K562 (cell line): Measurements from ENCODE around the gene KRTAP4-11. TPM values are rescaled to one million over a fixed set of nuclear protein-coding genes. Genes with fewer than 3 reads are reported as not detected.

Experiments
- ATAC-seq: fragments of 200-7000 bp; cut with Tn5 transposase; 3 replicates; pipeline ENCODE4 v1.9.1; 2020; ENCODE audit warnings: moderate library complexity
- BruUV-seq: library from RNA; stranded (reverse); fragments of 400-500 nt; replicated peaks from 2 replicates; lab custom pipeline; 2021; lab: Mats Ljungman, UMichigan
- CTCF ChIA-PET: fragments of 300-600 bp; formaldehyde crosslinking; extraction: SDS; loops from one replicate; lab custom pipeline; 2021; ENCODE audit warnings: low intra/inter-chr PET ratio; lab: Yijun Ruan, JAX
- POLR2A ChIA-PET: fragments of 300-600, 350-650 bp; sonication (Branson Sonifier 250); formaldehyde crosslinking; extraction: SDS; loops from one replicate; lab custom pipeline; 2021; ENCODE audit warnings: antibody characterized with exemption, inconsistent platforms; lab: Yijun Ruan, JAX
- DNase-seq, 4 experiments: peaks; one replicate each; pipeline versions ENCODE4 v3.0.0 to v3.0.0-alpha.2; 2011 to 2018; ENCODE audit warnings: low spot score in 3 of 4, mixed read lengths in 3 of 4; ENCODE audit errors: extremely low read depth in 1 of 4
- FAIRE-seq: peaks from 2 replicates; lab custom pipeline; 2011; peaks lifted over from hg19 to GRCh38; lab: Jason Lieb, UNC
- H2AFZ ChIP-seq: 2 replicates; pipeline ENCODE4 v1.6.0; 2011; ENCODE audit warnings: low read depth, low read length, control low read depth, inconsistent platforms
- H3K27ac ChIP-seq: fragments of 200-600 bp; 3 replicates; pipeline ENCODE4 v1.8.0; 2011; ENCODE audit warnings: low read depth, mild to moderate bottlenecking, control low read depth, inconsistent platforms, low read length, moderate library complexity, mixed read lengths; ENCODE audit errors: extremely low read depth
- H3K27me3 ChIP-seq, 2 experiments: fragments of 300-600 bp in 1 of 2; 2 replicates in 1 of 2; 3 replicates in 1 of 2; pipeline versions ENCODE4 v1.6.0 to v1.8.0; 2011; ENCODE audit warnings: inconsistent platforms in 2 of 2, low read length in 2 of 2, mild to moderate bottlenecking in 1 of 2, mixed read lengths in 1 of 2, moderate library complexity in 1 of 2; ENCODE audit not compliant: control insufficient read depth in 2 of 2, insufficient read depth in 2 of 2
- H3K36me3 ChIP-seq: fragments of 300-600 bp; 3 replicates; pipeline ENCODE4 v1.8.0; 2011; ENCODE audit warnings: mild to moderate bottlenecking, low read length, inconsistent platforms; ENCODE audit not compliant: control insufficient read depth, insufficient read depth
- H3K4me1 ChIP-seq, 2 experiments: fragments of 200-600 bp in 1 of 2; replicated peaks in 1 of 2; 2 replicates in 1 of 2; 3 replicates in 1 of 2; pipeline versions ENCODE4 v1.5.1 to v1.8.0; 2011; ENCODE audit warnings: inconsistent platforms in 2 of 2, low read length in 2 of 2, mild to moderate bottlenecking in 1 of 2, mixed read lengths in 1 of 2, moderate library complexity in 1 of 2; ENCODE audit not compliant: control insufficient read depth in 2 of 2, insufficient read depth in 2 of 2
- H3K4me2 ChIP-seq: 2 replicates; pipeline ENCODE4 v1.6.1; 2011; ENCODE audit warnings: low read length, control low read depth, inconsistent platforms, mixed read lengths; ENCODE audit not compliant: insufficient read depth
- H3K4me3 ChIP-seq: fragments of 200-600 bp; sonication (generic), shearing (Covaris generic); 2 replicates; pipeline ENCODE4 v1.5.1; 2016; ENCODE audit warnings: control low read depth, inconsistent platforms
- H3K79me2 ChIP-seq: fragments of 200-600 bp; 3 replicates; pipeline ENCODE4 v1.8.0; 2011; ENCODE audit warnings: low read length, inconsistent platforms; ENCODE audit not compliant: control insufficient read depth, insufficient read depth
- H3K9ac ChIP-seq, 2 experiments: 2 replicates each; pipeline versions ENCODE4 v1.6.0 to v1.6.1; 2011; ENCODE audit warnings: low read depth in 2 of 2, low read length in 2 of 2, control low read depth in 1 of 2, inconsistent platforms in 1 of 2, mild to moderate bottlenecking in 1 of 2, mixed read lengths in 1 of 2; ENCODE audit not compliant: insufficient read depth in 1 of 2
- H3K9me1 ChIP-seq: one replicate; pipeline ENCODE4 v1.6.0; 2011; ENCODE audit warnings: inconsistent platforms, mild to moderate bottlenecking, low read length, moderate library complexity; ENCODE audit not compliant: control insufficient read depth, insufficient read depth
- H3K9me3 ChIP-seq: replicated peaks from 2 replicates; pipeline ENCODE4 v1.5.1; 2011; ENCODE audit warnings: low read depth, low read length, inconsistent platforms; ENCODE audit not compliant: control insufficient read depth, insufficient read depth
- H4K20me1 ChIP-seq: replicated peaks from 2 replicates; pipeline ENCODE4 v1.6.1; 2011; ENCODE audit warnings: low read length, inconsistent platforms, mixed read lengths; ENCODE audit not compliant: control insufficient read depth, insufficient read depth
- ARNT ChIP-seq, 2 experiments: fragments of 450-650 bp; IDR thresholded peaks; 2 replicates each; pipeline ENCODE4 v1.6.1; 2016; ENCODE audit warnings: mild to moderate bottlenecking in 1 of 2
- E4F1 ChIP-seq: fragments of 250-450 bp; sonication (Bioruptor Pico); IDR thresholded peaks from 2 replicates; pipeline ENCODE4 v1.5.0; 2021; ENCODE audit warnings: mild to moderate bottlenecking, borderline replicate concordance
- FOXJ2 ChIP-seq: fragments of 200-800 bp; sonication (Bioruptor generic); IDR thresholded peaks from 2 replicates; pipeline ENCODE4 v1.6.1; 2016; ENCODE audit warnings: missing genetic modification characterization, missing compliant biosample characterization
- FUS ChIP-seq: fragments of 200-400 bp; formaldehyde crosslinking; optimal IDR thresholded peaks from 2 replicates; pipeline ENCODE3; 2017; ENCODE audit warnings: low read depth, low read length
- GABPB2 ChIP-seq: fragments of 250-450 bp; sonication (Bioruptor Pico); conservative IDR thresholded peaks from 2 replicates; pipeline ENCODE4 v1.5.1; 2021; ENCODE audit warnings: mild to moderate bottlenecking
- KDM2B ChIP-seq: fragments of 250-450 bp; sonication (Bioruptor Pico); IDR thresholded peaks from 2 replicates; pipeline ENCODE4 v1.8.0; 2021; ENCODE audit warnings: mild to moderate bottlenecking, moderate library complexity
- LCOR ChIP-seq: sonication (generic); formaldehyde crosslinking; IDR thresholded peaks from 2 replicates; pipeline ENCODE4 v1.8.0; 2022; ENCODE audit warnings: mild to moderate bottlenecking, missing genetic modification reagents
- NR4A1 ChIP-seq, 2 experiments: fragments of 250-450 bp in 1 of 2; fragments of 450-650 bp in 1 of 2; sonication (Bioruptor Pico) in 1 of 2; IDR thresholded peaks; 2 replicates each; pipeline versions ENCODE4 v1.4.0 to v1.6.1; 2016 to 2020; ENCODE audit warnings: mild to moderate bottlenecking in 2 of 2, missing compliant biosample characterization in 1 of 2, missing genetic modification characterization in 1 of 2, moderate library complexity in 1 of 2
- RBM34 ChIP-seq: fragments of 200-400 bp; formaldehyde crosslinking; IDR thresholded peaks from 2 replicates; pipeline ENCODE4 v1.6.1; 2018; ENCODE audit warnings: low read length, borderline replicate concordance; ENCODE audit not compliant: insufficient read depth
- SLC30A9 ChIP-seq: fragments of 250-450 bp; sonication (Bioruptor Pico); IDR thresholded peaks from 2 replicates; pipeline ENCODE4 v1.8.0; 2022; ENCODE audit warnings: mild to moderate bottlenecking, moderate library complexity
- XRCC3 ChIP-seq: fragments of 450-650 bp; IDR thresholded peaks from 2 replicates; pipeline ENCODE4 v1.6.1; 2017; ENCODE audit warnings: mild to moderate bottlenecking, moderate library complexity
- ZNF324 ChIP-seq: fragments of 250-450 bp; sonication (Bioruptor Pico); IDR thresholded peaks from 2 replicates; pipeline ENCODE4 v1.4.0; 2020; ENCODE audit warnings: mild to moderate bottlenecking
- WGBS: fragments of 100-300 bp; shearing (Covaris generic); methylation state at CpG from one replicate; pipeline ENCODE4 v1.1.6; 2016; ENCODE audit warnings: low coverage, mixed read lengths; ENCODE audit not compliant: insufficient coverage; ENCODE audit errors: missing lambda C conversion rate; 5-methylcytosine and 5-hydroxymethylcytosine counted together
- in situ Hi-C: fragments of 300-500 bp; cut with MboI; formaldehyde crosslinking; loops from 4 replicates; pipeline ENCODE4 v1.15.0; 2018; ENCODE audit warnings: inconsistent platforms, mixed read lengths
- intact Hi-C: fragments of 100-400 bp; cut with micrococcal nuclease; formaldehyde crosslinking; loops from 2 replicates; pipeline ENCODE4 v1.14.2; 2022
- polyA plus RNA-seq, 8 experiments: library from polyadenylated mRNA; depleted of rRNA in 4 of 8; stranded (reverse) in 5 of 8; unstranded in 3 of 8; fragments of >200 nt; fragmentation: Nextera tagmentation in 2 of 8; fragmentation: Illumina TruSeq in 1 of 8; extraction: Ambion mirVana in 2 of 8; extraction: Trizol in 1 of 8; gene quantifications; 2 replicates each; pipeline versions ENCODE4 v1.2.1 to v1.2.3, GENCODE V29; 2011 to 2014; ENCODE audit warnings: inconsistent platforms in 1 of 8, missing spikeins in 1 of 8
- total RNA-seq, 7 experiments: library from RNA; depleted of rRNA in 6 of 7; stranded (reverse); fragments of >200 nt in 6 of 7; fragmentation: Illumina TruSeq in 2 of 7; extraction: Trizol in 2 of 7; gene quantifications; 2 replicates each; pipeline versions ENCODE4 v1.2.1 to v1.2.3, GENCODE V29; 2011 to 2021; ENCODE audit warnings: low replicate concordance in 1 of 7
- TF ChIP-seq, protein P1 (sequence below): fragments of 250-450 bp; sonication (Bioruptor Pico); IDR thresholded peaks from 2 replicates; pipeline ENCODE4 v1.4.0; 2020; ENCODE audit warnings: borderline replicate concordance
- TF ChIP-seq, protein P2 (sequence below): sonication (generic); formaldehyde crosslinking; IDR thresholded peaks from 2 replicates; pipeline ENCODE4 v1.8.0; 2022; ENCODE audit warnings: missing genetic modification reagents, mild to moderate bottlenecking, borderline replicate concordance
- TF ChIP-seq, protein P3 (sequence below): fragments of 450-650 bp; IDR thresholded peaks from 2 replicates; pipeline ENCODE4 v1.6.1; 2016

Gene KRTAP4-11
- total and polyA plus RNA-seq, 9 of the 15 experiments (the other 6 are each of a cell fraction or from before 2014, with no cell fraction given), result not detected

DNA sequence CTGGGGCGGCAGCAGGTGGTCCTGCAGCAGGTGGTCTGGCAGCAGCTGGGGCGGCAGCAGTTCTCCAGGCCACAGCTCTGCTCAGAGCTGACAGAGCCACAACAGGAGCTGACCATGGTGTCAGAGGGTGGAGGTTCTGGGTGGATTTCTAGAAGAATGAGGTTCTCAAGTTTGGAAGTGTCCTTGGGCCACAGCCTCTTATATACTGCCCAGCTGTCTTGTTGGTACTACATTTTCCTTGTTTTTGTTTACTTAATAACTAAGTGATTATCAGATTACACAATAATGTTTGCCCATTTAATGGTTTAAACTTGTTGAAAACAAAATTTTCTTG lies 31.4 kb upstream of the KRTAP4-11 start, which contains the start of gene KRTAP4-5:
Gene KRTAP4-5, minus strand, starts transcription at position 174 of the 334 bp plus-strand sequence. Its CDS starts 58 bp downstream, at position 116.
- in situ Hi-C loops, result no loop called here
- Histone ChIP-seq H3K27ac (no peak within 1 kb of the TSS), H3K9me3 (no peaks in the 10 kb centered on the region), H3K9me1 (no peaks in the 10 kb centered on the region), H3K36me3 (no peaks in the 10 kb centered on the region), H3K4me2 (no peak within 1 kb of the TSS), H3K27me3 (no peaks in the 10 kb centered on the region; a peak in 1 of 5 replicates), H4K20me1 (no peaks in the 10 kb centered on the region), H3K79me2 (no peaks in the 10 kb centered on the region), H2AFZ (no peak within 1 kb of the TSS), H3K4me3 (no peak within 1 kb of the TSS), H3K9ac (no peak within 1 kb of the TSS), H3K4me1 (no peaks in the 10 kb centered on the region)
- WGBS, result 0% methylated on average over 2 of the region's 2 CpGs
- no peak for FAIRE-seq
- CTCF ChIA-PET, result no interaction called here
- intact Hi-C loops, result no loop called here
- no peak for DNase-seq
- POLR2A ChIA-PET, result no interaction called here
- ATAC-seq, result no peak
- BruUV-seq, result no TSS peak
- no peak for TF ChIP-seq FOXJ2 (tag)
- TF ChIP-seq ZNF324 (CRISPR knock-in tag), result no peak
- TF ChIP-seq LCOR (CRISPR knock-in tag), result no peak
- TF ChIP-seq ARNT (IDR thresholded peaks at IDR 0.05), result no peak
- TF ChIP-seq GABPB2 (CRISPR knock-in tag), result no peak
- TF ChIP-seq, protein P1, sequence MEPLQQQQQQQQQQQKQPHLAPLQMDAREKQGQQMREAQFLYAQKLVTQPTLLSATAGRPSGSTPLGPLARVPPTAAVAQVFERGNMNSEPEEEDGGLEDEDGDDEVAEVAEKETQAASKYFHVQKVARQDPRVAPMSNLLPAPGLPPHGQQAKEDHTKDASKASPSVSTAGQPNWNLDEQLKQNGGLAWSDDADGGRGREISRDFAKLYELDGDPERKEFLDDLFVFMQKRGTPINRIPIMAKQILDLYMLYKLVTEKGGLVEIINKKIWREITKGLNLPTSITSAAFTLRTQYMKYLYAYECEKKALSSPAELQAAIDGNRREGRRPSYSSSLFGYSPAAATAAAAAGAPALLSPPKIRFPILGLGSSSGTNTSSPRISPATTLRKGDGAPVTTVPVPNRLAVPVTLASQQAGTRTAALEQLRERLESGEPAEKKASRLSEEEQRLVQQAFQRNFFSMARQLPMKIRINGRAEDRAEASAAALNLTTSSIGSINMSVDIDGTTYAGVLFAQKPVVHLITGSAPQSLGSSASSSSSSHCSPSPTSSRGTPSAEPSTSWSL (CRISPR knock-in tag), result no peak
- TF ChIP-seq FUS, result no peak
- TF ChIP-seq XRCC3, result no peak
- TF ChIP-seq SLC30A9 (CRISPR knock-in tag), result no peak
- TF ChIP-seq, protein P2, sequence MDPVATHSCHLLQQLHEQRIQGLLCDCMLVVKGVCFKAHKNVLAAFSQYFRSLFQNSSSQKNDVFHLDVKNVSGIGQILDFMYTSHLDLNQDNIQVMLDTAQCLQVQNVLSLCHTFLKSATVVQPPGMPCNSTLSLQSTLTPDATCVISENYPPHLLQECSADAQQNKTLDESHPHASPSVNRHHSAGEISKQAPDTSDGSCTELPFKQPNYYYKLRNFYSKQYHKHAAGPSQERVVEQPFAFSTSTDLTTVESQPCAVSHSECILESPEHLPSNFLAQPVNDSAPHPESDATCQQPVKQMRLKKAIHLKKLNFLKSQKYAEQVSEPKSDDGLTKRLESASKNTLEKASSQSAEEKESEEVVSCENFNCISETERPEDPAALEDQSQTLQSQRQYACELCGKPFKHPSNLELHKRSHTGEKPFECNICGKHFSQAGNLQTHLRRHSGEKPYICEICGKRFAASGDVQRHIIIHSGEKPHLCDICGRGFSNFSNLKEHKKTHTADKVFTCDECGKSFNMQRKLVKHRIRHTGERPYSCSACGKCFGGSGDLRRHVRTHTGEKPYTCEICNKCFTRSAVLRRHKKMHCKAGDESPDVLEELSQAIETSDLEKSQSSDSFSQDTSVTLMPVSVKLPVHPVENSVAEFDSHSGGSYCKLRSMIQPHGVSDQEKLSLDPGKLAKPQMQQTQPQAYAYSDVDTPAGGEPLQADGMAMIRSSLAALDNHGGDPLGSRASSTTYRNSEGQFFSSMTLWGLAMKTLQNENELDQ (CRISPR knock-in tag), result no peak
- no peak for TF ChIP-seq RBM34
- TF ChIP-seq E4F1, result no peak
- TF ChIP-seq NR4A1 (CRISPR knock-in tag; IDR thresholded peaks at IDR 0.05), result no peak
- TF ChIP-seq NR4A1 (tag; IDR thresholded peaks at IDR 0.05), result no peak
- TF ChIP-seq, protein P3, sequence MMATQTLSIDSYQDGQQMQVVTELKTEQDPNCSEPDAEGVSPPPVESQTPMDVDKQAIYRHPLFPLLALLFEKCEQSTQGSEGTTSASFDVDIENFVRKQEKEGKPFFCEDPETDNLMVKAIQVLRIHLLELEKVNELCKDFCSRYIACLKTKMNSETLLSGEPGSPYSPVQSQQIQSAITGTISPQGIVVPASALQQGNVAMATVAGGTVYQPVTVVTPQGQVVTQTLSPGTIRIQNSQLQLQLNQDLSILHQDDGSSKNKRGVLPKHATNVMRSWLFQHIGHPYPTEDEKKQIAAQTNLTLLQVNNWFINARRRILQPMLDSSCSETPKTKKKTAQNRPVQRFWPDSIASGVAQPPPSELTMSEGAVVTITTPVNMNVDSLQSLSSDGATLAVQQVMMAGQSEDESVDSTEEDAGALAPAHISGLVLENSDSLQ, result no peak
- no peak for TF ChIP-seq KDM2B
